ENCODE data around the gene ACSL1.

ACSL1 gene

GRCh38 chr4:184706453-184706852, 119.3 kb downstream of the ACSL1 start:
- DNase-seq: no peak

GRCh38 chr4:184705692-184706091, 120.1 kb downstream of the ACSL1 start:
- DNase-seq: no peak
